Femur (tissue), 1 donor: ENCODE measurements around the gene PLEKHM2.
"Not testable (repeated sequence)": the region's sequence is repeated elsewhere in the genome, so short reads cannot be mapped to it uniquely, and the experiment has no call there.

ENCODE experiments used
- DNase-seq: peaks from one replicate; pipeline ENCODE4 v3.0.0-alpha.2; 2017

PLEKHM2 gene

DNA sequence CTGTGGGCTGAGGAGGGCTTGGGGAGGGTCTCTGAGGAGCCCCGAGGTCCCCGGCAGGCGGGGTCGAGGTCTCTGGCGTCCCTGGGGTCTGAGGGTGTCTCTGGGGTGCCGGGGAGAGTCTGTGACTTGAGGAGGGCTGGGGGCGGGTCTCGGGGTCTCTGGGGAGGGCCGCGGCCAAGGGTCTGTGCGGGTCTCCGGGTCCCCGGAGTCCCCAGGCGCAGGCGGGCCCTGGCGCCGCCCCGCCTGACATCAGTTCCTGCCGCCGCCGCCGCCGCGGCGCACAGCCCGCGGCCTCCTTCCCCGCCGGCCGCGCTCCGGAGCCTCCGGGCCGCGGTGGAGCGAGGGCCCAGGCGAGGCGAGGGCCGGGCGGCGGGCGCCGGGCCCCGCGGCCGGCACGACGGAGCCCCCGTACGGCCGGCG lies at the start of gene PLEKHM2:
TSS of gene PLEKHM2 (plus strand) at position 279 of the 420 bp plus-strand sequence. CDS start 239 bp downstream, outside the sequence.
- peak; percentile 63 for DNase-seq

DNA sequence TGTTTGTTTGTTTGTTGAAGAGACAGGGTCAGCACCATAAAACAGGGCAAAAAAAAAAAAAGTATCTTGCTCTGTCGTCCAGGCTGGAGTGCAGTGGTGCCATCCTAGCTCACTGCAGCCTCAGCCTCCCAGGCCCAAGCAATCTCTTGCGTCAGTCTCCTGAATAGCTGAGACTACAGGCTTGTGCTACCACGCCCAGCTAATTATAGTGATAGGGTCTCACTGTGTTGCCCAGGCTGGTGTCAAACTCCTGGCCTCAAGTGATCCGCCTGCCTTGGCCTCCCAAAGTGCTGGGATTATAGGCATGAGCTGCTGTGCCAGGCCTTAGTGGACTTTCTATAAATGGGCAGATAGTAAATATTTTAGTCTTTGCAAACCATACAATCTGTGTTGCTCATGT lies 47.7 kb upstream of the PLEKHM2 start:
- no peak for DNase-seq

- DNase-seq, result no peak
Observed at GRCh38 chr1:15637826-15638225, 46.3 kb upstream of the PLEKHM2 start.

DNA sequence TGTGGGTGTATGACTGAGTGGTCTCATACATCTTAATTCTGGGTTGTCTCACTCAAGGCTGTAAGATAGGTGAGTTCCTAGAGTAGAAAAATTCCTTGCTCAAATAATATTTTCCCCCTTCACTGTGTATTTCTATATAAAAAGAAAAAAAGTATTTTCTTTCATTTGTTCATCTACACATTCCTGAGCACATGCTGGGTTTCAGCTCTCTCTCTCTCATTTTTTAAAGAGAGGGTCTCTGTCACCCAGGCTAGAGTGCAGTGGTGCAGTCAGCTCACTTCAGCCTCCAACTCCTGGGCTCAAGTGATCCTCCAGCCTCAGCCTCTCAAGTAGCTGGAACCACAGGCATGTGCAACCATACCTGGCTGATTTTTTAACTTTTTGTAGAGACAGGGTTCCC lies 44.9 kb upstream of the PLEKHM2 start:
- no peak for DNase-seq

DNA sequence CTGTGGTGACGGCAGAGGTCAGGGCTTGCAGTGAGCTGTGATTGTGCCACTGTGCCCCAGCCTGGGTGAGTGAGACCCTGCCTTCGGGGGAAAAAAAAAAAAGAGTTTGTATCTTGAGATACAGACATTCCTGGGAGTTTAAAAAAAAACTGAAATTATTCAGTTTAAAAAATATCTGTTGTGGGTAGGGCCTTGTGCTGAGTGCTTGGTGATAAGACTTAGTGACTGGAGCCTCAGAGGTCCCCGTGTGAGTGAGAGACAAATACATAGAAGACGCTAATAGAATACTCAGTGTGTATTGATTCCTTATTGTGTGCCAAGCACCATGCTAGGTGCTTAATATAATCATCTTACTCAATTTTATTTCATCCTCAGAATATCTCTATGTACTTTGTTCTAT lies 44.2 kb upstream of the PLEKHM2 start:
- no peak for DNase-seq

DNA sequence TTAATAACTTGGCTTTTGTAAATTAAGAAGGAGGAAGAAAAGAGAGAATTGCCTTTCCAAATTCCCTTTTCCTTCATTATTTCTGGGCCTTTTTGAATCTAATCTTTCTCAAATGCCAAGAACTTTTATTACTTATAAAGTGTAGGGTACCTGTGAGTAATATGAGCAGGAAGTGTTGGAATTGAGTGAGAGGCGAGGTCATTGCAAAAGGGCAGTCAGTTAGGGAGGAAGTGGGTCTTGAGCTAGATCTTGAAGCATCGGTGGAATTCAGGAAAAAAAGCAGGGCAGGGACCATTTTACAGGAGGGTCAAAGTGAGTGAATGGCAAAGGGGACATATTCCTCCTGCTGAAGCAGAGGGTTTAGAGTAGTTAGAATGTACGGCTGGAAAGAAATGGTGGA lies 43.5 kb upstream of the PLEKHM2 start:
- DNase-seq, result no peak

- DNase-seq, result no peak
Observed at GRCh38 chr1:15649937-15650336, 34.2 kb upstream of the PLEKHM2 start.

GRCh38 chr1:15650433-15650832 lies 33.7 kb upstream of the PLEKHM2 start:
- DNase-seq, result no peak

DNA sequence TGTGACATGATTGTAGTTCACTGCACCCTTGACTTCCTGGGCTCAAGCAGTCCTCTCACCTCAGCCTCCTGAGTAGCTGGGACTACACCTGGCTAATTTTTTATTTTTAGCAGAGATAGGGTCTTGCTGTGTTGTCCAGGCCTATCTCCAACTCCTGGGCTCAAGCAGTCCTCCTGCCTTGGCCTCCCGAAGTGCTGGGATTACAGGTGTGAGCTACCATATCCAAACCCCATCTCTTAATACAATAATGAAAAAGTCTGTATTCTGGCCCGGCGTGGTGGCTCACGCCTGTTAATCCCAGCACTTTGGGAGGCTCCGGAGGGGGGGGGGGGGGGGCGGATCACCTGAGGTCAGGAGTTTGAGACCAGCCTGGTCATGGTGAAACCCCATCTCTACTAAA lies 32.0 kb upstream of the PLEKHM2 start:
- not testable (repeated sequence) for DNase-seq

DNA sequence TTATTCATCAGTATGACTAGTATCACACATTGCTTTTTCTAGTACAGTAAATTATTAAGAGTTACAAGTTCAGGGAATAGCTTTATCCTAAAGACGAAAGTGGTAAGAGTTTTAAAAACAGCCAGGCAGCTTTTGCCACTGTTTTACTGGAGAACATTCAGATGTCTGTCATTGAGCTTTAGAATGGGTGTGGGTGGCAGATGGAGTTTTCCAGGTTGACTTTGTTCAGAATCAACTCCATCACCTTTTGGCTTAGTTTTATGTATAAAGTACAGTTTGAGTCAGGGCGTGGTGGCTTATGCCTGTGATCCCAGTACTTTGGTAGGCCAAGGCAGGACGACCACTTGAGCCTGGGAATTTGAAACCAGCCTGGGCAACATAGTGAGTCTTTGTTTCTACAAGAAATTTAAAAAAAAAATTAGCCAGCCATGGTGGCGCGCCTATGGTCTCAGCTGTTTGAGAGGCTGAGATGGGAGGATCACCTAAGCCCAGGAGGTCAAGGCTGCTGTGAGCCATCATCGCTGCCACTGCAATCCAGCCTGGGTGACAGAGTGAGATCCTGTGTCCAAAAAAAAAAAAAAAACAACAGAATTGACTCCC lies 29.9 kb upstream of the PLEKHM2 start:
- no peak for DNase-seq

GRCh38 chr1:15656464-15656863 lies 27.7 kb upstream of the PLEKHM2 start:
- DNase-seq, result peak; percentile 22

GRCh38 chr1:15657021-15657420 lies 27.1 kb upstream of the PLEKHM2 start:
- DNase-seq, result no peak

- DNase-seq, result no peak
Observed at GRCh38 chr1:15660151-15660550, 24.0 kb upstream of the PLEKHM2 start.

GRCh38 chr1:15662477-15662876 lies 21.6 kb upstream of the PLEKHM2 start:
- DNase-seq, result no peak

DNA sequence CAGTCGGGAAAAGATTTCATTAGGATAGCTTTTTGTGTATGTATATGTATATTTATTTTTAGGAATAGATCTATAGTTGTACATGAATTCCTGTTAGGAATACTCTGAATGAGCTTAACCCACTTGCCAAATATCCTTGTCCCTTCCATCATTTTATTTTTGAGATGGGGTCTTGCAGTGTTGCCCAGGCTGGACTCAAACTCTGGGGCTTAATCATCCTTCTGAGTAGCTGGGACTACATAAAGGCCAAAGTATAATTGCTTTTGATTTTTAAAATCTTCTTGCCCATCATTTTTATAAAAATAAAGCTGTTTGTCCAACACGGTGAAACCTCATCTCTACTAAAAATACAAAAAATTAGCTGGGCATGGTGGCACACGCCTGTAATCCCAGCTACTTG lies 20.2 kb upstream of the PLEKHM2 start:
- no peak for DNase-seq

DNA sequence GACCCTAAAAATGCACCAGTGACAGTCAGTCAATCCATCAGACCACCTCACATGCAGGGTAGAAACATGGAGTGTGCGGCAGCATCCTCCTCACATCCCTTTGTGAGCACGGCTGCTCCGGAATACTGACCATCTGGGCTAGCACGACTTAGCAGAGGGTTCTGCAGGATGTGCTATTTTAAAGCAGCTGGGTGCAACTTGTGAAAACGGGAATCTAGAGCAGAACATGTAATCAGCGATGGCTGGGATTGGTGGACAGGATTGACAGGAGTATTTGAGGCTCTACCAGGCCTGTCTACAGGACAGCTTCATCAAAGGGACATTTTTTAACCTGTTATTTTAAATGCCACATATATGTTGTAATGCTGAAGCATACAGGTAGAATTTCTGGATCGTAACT lies 16.8 kb upstream of the PLEKHM2 start:
- no peak for DNase-seq

GRCh38 chr1:15668089-15668754 lies 15.9 kb upstream of the PLEKHM2 start:
- DNase-seq, result no peak

- no peak for DNase-seq
Observed at GRCh38 chr1:15669074-15669473, 15.0 kb upstream of the PLEKHM2 start.

DNA sequence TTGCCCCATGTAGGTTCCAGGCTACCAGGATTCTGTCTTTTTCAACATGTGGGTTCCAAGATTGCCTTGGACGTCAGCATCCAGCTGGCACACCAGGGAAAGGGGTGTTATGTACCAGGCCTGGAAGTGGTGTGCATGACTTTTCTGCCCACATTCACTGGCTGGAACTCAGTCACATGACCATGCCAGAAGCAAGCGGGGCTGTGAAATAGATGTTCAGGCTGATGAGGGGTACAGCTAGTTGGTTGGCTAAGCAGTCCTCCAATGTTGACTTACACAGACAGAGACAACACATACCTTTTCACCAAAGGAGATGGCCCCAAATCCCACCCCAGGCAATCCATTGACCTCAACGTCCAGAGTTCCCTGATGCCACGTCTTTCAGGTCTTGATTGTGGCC lies 14.3 kb upstream of the PLEKHM2 start:
- DNase-seq, result no peak

DNA sequence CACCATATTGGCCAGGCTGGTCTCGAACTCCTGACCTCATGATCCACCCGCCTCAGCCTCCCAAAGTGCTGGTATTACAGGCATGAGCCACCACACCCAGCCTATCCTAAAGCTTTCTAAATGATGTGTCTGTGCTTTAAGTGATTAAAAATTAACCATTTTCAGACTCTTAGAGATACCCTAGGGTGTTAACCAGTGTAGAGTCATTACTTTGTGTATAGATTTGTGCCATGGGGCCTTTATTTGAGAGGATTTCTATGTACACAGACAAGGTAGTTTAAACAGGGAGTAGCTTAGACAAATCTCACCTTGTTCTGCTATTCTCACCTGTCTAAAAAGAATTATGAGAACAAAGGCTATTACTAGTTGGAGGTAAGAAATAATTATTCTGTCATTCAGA lies 12.7 kb upstream of the PLEKHM2 start:
- no peak for DNase-seq

DNA sequence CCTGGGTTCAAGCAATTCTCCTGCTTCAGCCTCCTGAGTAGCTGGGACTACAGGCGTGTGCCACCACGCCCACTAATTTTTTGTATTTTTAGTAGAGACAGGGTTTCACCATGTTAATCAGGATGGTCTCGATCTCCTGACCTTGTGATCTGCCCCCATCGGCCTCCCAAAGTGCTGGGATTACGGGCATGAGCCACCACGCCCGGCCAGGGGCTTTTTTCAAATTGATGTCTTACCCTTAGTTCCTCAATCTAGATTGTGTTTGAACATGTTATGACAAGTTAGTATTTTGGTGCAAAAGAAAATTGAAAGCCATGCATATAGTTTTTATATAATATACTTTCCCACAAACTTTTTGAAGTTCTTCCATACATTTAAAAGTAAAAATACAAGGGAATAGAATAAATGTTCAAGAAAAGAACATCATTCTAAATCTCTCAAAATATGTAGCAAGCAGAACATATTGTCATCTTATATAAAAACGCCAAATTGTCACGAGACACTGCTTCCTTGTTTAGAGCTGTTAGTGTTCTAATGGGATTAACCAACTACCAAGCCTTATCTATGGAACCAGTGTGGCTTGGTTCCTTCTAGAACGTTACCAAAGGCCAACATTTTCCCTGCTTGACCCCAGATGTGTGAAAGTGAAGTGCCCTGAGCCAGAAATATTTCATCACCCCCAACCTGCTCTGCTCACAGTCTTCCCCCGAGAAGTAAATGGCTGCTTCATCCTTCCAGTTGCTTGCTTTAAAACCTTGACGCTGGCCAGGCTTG lies 9.5 kb upstream of the PLEKHM2 start:
- DNase-seq, result no peak

- DNase-seq, result no peak
Observed at GRCh38 chr1:15676010-15676409, 8.1 kb upstream of the PLEKHM2 start.

DNA sequence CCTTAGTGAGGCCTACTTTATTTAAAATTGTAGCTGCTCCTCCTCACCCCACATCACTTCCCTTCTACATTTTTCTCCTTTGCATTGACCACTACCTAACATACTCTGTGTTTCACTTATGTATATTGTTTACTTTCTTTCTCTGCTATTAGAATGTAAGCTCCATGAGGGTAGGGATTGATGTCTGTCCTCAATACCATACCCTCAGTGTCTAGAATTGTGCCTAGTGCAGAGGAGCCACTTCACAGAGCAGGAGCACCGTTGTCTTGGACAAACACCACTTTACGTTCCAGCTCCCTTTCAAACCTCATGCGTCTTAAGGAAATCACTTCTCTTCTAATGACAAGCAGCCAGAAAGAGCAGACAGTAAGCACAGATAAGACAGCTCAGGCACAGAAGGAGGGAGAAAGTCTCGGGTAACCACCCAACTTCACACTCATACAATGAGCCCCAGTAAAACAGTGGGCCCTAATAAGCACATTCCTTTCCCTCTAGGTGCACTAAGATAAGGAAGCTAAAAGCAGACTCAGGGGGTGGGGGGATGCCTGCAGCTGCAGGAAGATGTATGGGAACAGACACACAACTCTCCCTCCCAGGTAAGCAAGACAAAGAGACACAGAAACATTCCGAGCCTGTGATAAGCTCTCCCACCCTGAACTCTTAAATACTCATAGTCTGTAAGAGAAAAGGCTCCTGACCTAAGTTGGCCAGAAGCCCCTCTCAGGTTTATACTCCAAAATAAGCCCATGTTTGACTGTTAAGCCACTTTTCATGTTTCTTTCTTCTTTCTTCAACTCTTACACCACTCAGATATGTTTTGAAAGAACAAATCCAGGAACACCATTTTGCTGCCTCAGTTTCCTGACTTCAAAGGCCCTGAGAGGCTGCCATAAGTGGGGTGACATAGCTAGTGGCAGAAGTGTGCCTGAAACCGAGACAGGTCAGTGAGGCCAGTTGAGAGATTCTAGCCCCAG lies 7.1 kb upstream of the PLEKHM2 start:
- no peak for DNase-seq
